K562 (cell line): ENCODE results near the gene PHF5A. TPM values are rescaled to one million over a fixed set of nuclear protein-coding genes. Genes with fewer than 3 reads are reported as not detected.
A peak's percentile ranks its signal among the peaks of the same experiment; 100 is the strongest.

Source experiments
- ATF7 ChIP-seq: fragments of 450-650 bp; IDR thresholded peaks from 2 replicates; pipeline ENCODE4 v1.7.1; 2014; ENCODE audit warnings: mild to moderate bottlenecking, moderate library complexity
- BRCA1 ChIP-seq, 2 experiments: fragments of 450-650 bp in 1 of 2; sonication (generic) in 1 of 2; formaldehyde crosslinking in 1 of 2; IDR thresholded peaks; 2 replicates each; pipeline versions ENCODE4 v1.5.0 to v1.6.1; 2017 to 2020; ENCODE audit warnings: mild to moderate bottlenecking in 1 of 2, missing genetic modification reagents in 1 of 2
- HNRNPLL ChIP-seq: fragments of 200-400 bp; formaldehyde crosslinking; IDR thresholded peaks from 2 replicates; pipeline ENCODE4 v1.6.1; 2017; ENCODE audit warnings: low read length, low read depth, mild to moderate bottlenecking; ENCODE audit not compliant: poor library complexity, severe bottlenecking
- KAT7 ChIP-seq: sonication (generic); formaldehyde crosslinking; IDR thresholded peaks from 2 replicates; pipeline ENCODE4 v1.8.0; 2022; ENCODE audit warnings: missing genetic modification reagents, mild to moderate bottlenecking, borderline replicate concordance
- NCOA6 ChIP-seq: fragments of 450-650 bp; IDR thresholded peaks from 2 replicates; pipeline ENCODE4 v1.6.1; 2017; ENCODE audit warnings: mild to moderate bottlenecking
- RBM17 ChIP-seq: fragments of 200-400 bp; formaldehyde crosslinking; IDR thresholded peaks from 2 replicates; pipeline ENCODE4 v1.6.1; 2017; ENCODE audit warnings: low read depth, mild to moderate bottlenecking, low read length, borderline replicate concordance
- REST ChIP-seq, 2 experiments: fragments of 450-650 bp; formaldehyde crosslinking in 1 of 2; IDR thresholded peaks; 2 replicates each; pipeline versions ENCODE4 v1.4.0 to v1.6.1; 2014 to 2020; ENCODE audit warnings: mild to moderate bottlenecking in 2 of 2, borderline replicate concordance in 1 of 2, low read depth in 1 of 2
- SMARCC2 ChIP-seq: fragments of 450-650 bp; IDR thresholded peaks from 2 replicates; pipeline ENCODE4 v1.6.1; 2017; ENCODE audit warnings: antibody characterized with exemption, moderate library complexity, mild to moderate bottlenecking, low read depth
- STAT6 ChIP-seq: sonication (generic); formaldehyde crosslinking; IDR thresholded peaks from 2 replicates; pipeline ENCODE4 v1.8.1; 2023; ENCODE audit warnings: mild to moderate bottlenecking, missing genetic modification reagents
- ZBTB1 ChIP-seq: sonication (generic); formaldehyde crosslinking; IDR thresholded peaks from 2 replicates; pipeline ENCODE4 v1.8.1; 2023; ENCODE audit warnings: missing genetic modification reagents, low read depth, mild to moderate bottlenecking, borderline replicate concordance
- ZFP30 ChIP-seq: fragments of 250-450 bp; sonication (Bioruptor Pico); IDR thresholded peaks from 2 replicates; pipeline ENCODE4 v1.8.0; 2022; ENCODE audit warnings: moderate library complexity, mild to moderate bottlenecking, inconsistent platforms, borderline replicate concordance
- ZNF398 ChIP-seq: fragments of 250-450 bp; sonication (Bioruptor Pico); IDR thresholded peaks from 2 replicates; pipeline ENCODE4 v1.8.0; 2021; ENCODE audit warnings: moderate library complexity, mild to moderate bottlenecking, inconsistent platforms
- polyA plus RNA-seq, 8 experiments: library from polyadenylated mRNA; depleted of rRNA in 4 of 8; stranded (reverse) in 5 of 8; unstranded in 3 of 8; fragments of >200 nt; fragmentation: Nextera tagmentation in 2 of 8; fragmentation: Illumina TruSeq in 1 of 8; extraction: Ambion mirVana in 2 of 8; extraction: Trizol in 1 of 8; gene quantifications; 2 replicates each; pipeline versions ENCODE4 v1.2.1 to v1.2.3, GENCODE V29; 2011 to 2014; ENCODE audit warnings: inconsistent platforms in 1 of 8, missing spikeins in 1 of 8
- total RNA-seq, 7 experiments: library from RNA; depleted of rRNA in 6 of 7; stranded (reverse); fragments of >200 nt in 6 of 7; fragmentation: Illumina TruSeq in 2 of 7; extraction: Trizol in 2 of 7; gene quantifications; 2 replicates each; pipeline versions ENCODE4 v1.2.1 to v1.2.3, GENCODE V29; 2011 to 2021; ENCODE audit warnings: low replicate concordance in 1 of 7

PHF5A gene
- total and polyA plus RNA-seq, 9 of the 15 experiments (the other 6 are each of a cell fraction or from before 2014, with no cell fraction given), result 14.2 to 144 (median 101) TPM

DNA sequence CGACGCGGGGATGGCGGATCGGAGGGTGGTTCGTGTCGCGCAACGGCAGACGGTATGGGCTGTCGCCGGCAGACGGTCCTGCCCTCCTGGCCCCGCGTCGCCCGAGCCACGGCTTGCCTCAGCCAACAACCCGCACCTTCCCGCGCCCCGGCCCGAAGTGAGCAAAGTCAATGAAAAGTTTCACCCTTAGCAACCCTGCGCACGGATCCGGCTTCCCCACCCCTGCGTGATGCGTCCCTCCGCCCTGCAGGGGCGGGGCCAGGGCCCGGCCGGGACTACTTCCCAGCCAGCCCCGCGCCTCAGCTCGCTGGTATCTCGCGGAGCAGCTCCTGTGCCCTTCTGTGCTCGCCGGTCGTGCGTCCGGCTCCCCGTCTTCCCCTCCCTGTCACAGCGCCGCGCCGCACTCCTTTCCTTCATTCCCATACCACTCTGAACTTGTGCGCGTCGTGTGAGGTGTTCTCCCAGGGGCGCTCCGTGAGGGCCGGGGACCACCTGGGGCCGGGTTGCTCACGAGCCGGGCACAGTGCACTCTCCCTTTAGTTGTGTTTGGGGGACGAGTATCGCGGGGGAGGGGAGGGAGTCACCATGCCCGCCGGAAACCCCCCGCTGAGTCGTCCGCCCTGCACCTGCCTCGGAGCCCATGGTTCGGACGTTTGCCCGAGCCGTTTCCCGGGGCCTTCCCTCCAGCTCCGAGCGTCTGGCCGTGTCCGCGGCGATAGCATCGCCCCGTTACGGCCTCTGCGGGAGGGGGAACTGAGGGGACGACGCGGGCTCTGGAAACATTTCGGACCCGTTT, 21.7 kb downstream of the PHF5A start, which contains the start of gene TOB2 (continued):
- TF ChIP-seq STAT6 (CRISPR knock-in tag) (no peak), NCOA6 (no peak), REST (IDR thresholded peaks at IDR 0.05; ENCODE audit: borderline replicate concordance) (no peak), REST (CRISPR knock-in tag; IDR thresholded peaks at IDR 0.05; ENCODE audit: low read depth) (no peak), SMARCC2 (no peak), ZNF398 (CRISPR knock-in tag) (no peak), ZBTB1 (no peak), BRCA1 (IDR thresholded peaks at IDR 0.05) (no peak), BRCA1 (CRISPR knock-in tag; IDR thresholded peaks at IDR 0.05) (no peak), ZFP30 (CRISPR knock-in tag) (no peak), KAT7 (CRISPR knock-in tag) (0 out of 2 replicates have a peak, but pooled peaks have one; percentile 7), HNRNPLL (no peak), RBM17 (no peak), ATF7 (peak; percentile 73)
